IMR-90 (cell line): Measurements from ENCODE around the gene SPDEF. TPM values are rescaled to one million over a fixed set of nuclear protein-coding genes. Genes with fewer than 3 reads are reported as not detected.

ENCODE experiments used
- ATAC-seq: fragments of 200-7000 bp; cut with Tn5 transposase; 2 replicates; pipeline ENCODE4 v1.9.1; 2020; ENCODE audit warnings: low read depth, mild to moderate bottlenecking, moderate library complexity
- BruUV-seq: library from RNA; stranded (reverse); fragments of 400-500 nt; replicated peaks from 2 replicates; lab custom pipeline; 2021; lab: Mats Ljungman, UMichigan
- CTCF ChIA-PET: fragments of 300-600 bp; formaldehyde crosslinking; extraction: SDS; loops from one replicate; lab custom pipeline; 2021; ENCODE audit warnings: antibody characterized with exemption; lab: Yijun Ruan, JAX
- POLR2A ChIA-PET: fragments of 300-600 bp; sonication (Branson Sonifier 250); formaldehyde crosslinking; loops from one replicate; lab custom pipeline; 2022; ENCODE audit warnings: antibody characterized with exemption; ENCODE audit not compliant: unreplicated experiment; lab: Charles Lee
- DNase-seq: peaks from one replicate; pipeline ENCODE4 v3.0.0; 2013
- H2AFZ ChIP-seq: replicated peaks from 2 replicates; pipeline ENCODE3; 2013; ENCODE audit warnings: low read length, mild to moderate bottlenecking; ENCODE audit not compliant: poor library complexity
- H2AK5ac ChIP-seq: 2 replicates; pipeline ENCODE4 v1.6.1; 2013; ENCODE audit warnings: low read depth, low read length, inconsistent platforms
- H2AK9ac ChIP-seq: replicated peaks from 2 replicates; pipeline ENCODE3; 2013; ENCODE audit warnings: mild to moderate bottlenecking, low read depth, low read length, moderate library complexity; ENCODE audit not compliant: poor library complexity
- H2BK120ac ChIP-seq: 2 replicates; pipeline ENCODE4 v1.6.1; 2013; ENCODE audit warnings: low read depth, low read length, inconsistent platforms
- H2BK15ac ChIP-seq: 3 replicates; pipeline ENCODE4 v1.6.1; 2013; ENCODE audit warnings: low read depth, low read length, inconsistent platforms
- H2BK20ac ChIP-seq: 2 replicates; pipeline ENCODE4 v1.6.1; 2013; ENCODE audit warnings: low read depth, mild to moderate bottlenecking, inconsistent platforms, low read length, moderate library complexity
- H2BK5ac ChIP-seq: 2 replicates; pipeline ENCODE4 v1.6.1; 2013; ENCODE audit warnings: mild to moderate bottlenecking, low read depth, low read length, inconsistent platforms; ENCODE audit not compliant: poor library complexity, severe bottlenecking
- H3K14ac ChIP-seq: replicated peaks from 2 replicates; pipeline ENCODE4 v1.6.1; 2013; ENCODE audit warnings: low read depth, low read length, inconsistent platforms
- H3K18ac ChIP-seq: 2 replicates; pipeline ENCODE4 v1.6.1; 2013; ENCODE audit warnings: low read depth, low read length, control low read depth
- H3K23ac ChIP-seq: 2 replicates; pipeline ENCODE4 v1.6.1; 2013; ENCODE audit warnings: low read depth, low read length, inconsistent platforms
- H3K27ac ChIP-seq: 2 replicates; pipeline ENCODE4 v1.5.1; 2013; ENCODE audit warnings: mild to moderate bottlenecking, control low read depth, low read length; ENCODE audit not compliant: insufficient read depth
- H3K27me3 ChIP-seq: 2 replicates; pipeline ENCODE4 v1.6.1; 2013; ENCODE audit warnings: low read length; ENCODE audit not compliant: control insufficient read depth, insufficient read depth
- H3K36me3 ChIP-seq: 2 replicates; pipeline ENCODE4 v1.6.1; 2013; ENCODE audit warnings: low read length, mixed read lengths; ENCODE audit not compliant: control insufficient read depth, insufficient read depth
- H3K4ac ChIP-seq: 2 replicates; pipeline ENCODE4 v1.6.1; 2013; ENCODE audit warnings: low read depth, low read length, inconsistent platforms
- H3K4me1 ChIP-seq: 2 replicates; pipeline ENCODE4 v1.6.1; 2013; ENCODE audit warnings: low read length, mixed read lengths; ENCODE audit not compliant: control insufficient read depth, insufficient read depth
- H3K4me2 ChIP-seq: 2 replicates; pipeline ENCODE4 v1.6.1; 2013; ENCODE audit warnings: low read depth, mild to moderate bottlenecking, control low read depth, low read length, moderate library complexity
- H3K4me3 ChIP-seq: 2 replicates; pipeline ENCODE4 v1.5.1; 2013; ENCODE audit warnings: low read depth, mild to moderate bottlenecking, control low read depth, low read length, moderate library complexity; ENCODE audit not compliant: insufficient read depth
- H3K56ac ChIP-seq: 2 replicates; pipeline ENCODE4 v1.6.1; 2013; ENCODE audit warnings: low read length, inconsistent platforms; ENCODE audit not compliant: insufficient read depth; ENCODE audit errors: extremely low read depth
- H3K79me1 ChIP-seq, 2 experiments: 2 replicates each; pipeline ENCODE4 v1.6.1; 2013; ENCODE audit warnings: low read length in 2 of 2, inconsistent platforms in 1 of 2, low read depth in 1 of 2
- H3K9ac ChIP-seq: 2 replicates; pipeline ENCODE4 v1.6.1; 2013; ENCODE audit warnings: low read depth, low read length, control low read depth
- H3K9me1 ChIP-seq: 2 replicates; pipeline ENCODE4 v1.6.1; 2013; ENCODE audit warnings: low read length, inconsistent platforms; ENCODE audit not compliant: insufficient read depth
- H3K9me3 ChIP-seq: 2 replicates; pipeline ENCODE4 v1.6.1; 2013; ENCODE audit warnings: low read length; ENCODE audit not compliant: control insufficient read depth, insufficient read depth
- H4K20me1 ChIP-seq: 2 replicates; pipeline ENCODE4 v1.6.1; 2013; ENCODE audit warnings: low read length, inconsistent platforms; ENCODE audit not compliant: insufficient read depth
- H4K5ac ChIP-seq: 2 replicates; pipeline ENCODE4 v1.6.1; 2013; ENCODE audit warnings: mild to moderate bottlenecking, low read depth, low read length, control low read depth
- H4K8ac ChIP-seq, 2 experiments: 2 replicates each; pipeline ENCODE4 v1.6.1; 2013; ENCODE audit warnings: low read depth in 2 of 2, low read length in 2 of 2, control low read depth in 1 of 2, inconsistent platforms in 1 of 2
- H4K91ac ChIP-seq: 2 replicates; pipeline ENCODE4 v1.6.1; 2013; ENCODE audit warnings: low read depth, low read length, inconsistent platforms; ENCODE audit not compliant: insufficient read depth
- BHLHE40 ChIP-seq: fragments of 150-350 bp; IDR thresholded peaks from 2 replicates; pipeline ENCODE4 v1.6.1; 2016; ENCODE audit warnings: mild to moderate bottlenecking, low read depth, low read length
- CEBPB ChIP-seq: IDR thresholded peaks from 2 replicates; pipeline ENCODE4 v1.6.1; 2012; ENCODE audit warnings: low read depth, low read length, improper control_type of control experiment
- CHD1 ChIP-seq: IDR thresholded peaks from 2 replicates; pipeline ENCODE4 v1.6.1; 2012; ENCODE audit warnings: low read depth, low read length, improper control_type of control experiment
- ELK1 ChIP-seq: fragments of 150-350 bp; IDR thresholded peaks from 2 replicates; pipeline ENCODE4 v1.6.1; 2016; ENCODE audit warnings: low read depth, mild to moderate bottlenecking, low read length, moderate library complexity, borderline replicate concordance
- FOS ChIP-seq: fragments of 150-350 bp; IDR thresholded peaks from 2 replicates; pipeline ENCODE4 v1.6.1; 2016; ENCODE audit warnings: low read depth, low read length
- MAFK ChIP-seq: IDR thresholded peaks from 2 replicates; pipeline ENCODE4 v1.6.1; 2012; ENCODE audit warnings: low read depth, low read length, improper control_type of control experiment
- MAZ ChIP-seq: IDR thresholded peaks from 2 replicates; pipeline ENCODE4 v1.6.1; 2012; ENCODE audit warnings: low read depth, mild to moderate bottlenecking, low read length, improper control_type of control experiment, moderate library complexity, borderline replicate concordance
- MXI1 ChIP-seq: IDR thresholded peaks from 2 replicates; pipeline ENCODE4 v1.6.1; 2012; ENCODE audit warnings: low read depth, mild to moderate bottlenecking, low read length, moderate library complexity, borderline replicate concordance
- NFE2L2 ChIP-seq: fragments of 150-350 bp; IDR thresholded peaks from 2 replicates; pipeline ENCODE4 v1.6.1; 2016; ENCODE audit warnings: low read depth, mild to moderate bottlenecking, low read length
- POLR2A ChIP-seq: IDR thresholded peaks from 2 replicates; pipeline ENCODE4 v1.6.1; 2012; ENCODE audit warnings: mild to moderate bottlenecking, low read depth, low read length
- RAD21 ChIP-seq: IDR thresholded peaks from 2 replicates; pipeline ENCODE4 v1.6.1; 2012; ENCODE audit warnings: low read length, improper control_type of control experiment
- RCOR1 ChIP-seq: IDR thresholded peaks from 2 replicates; pipeline ENCODE4 v1.6.1; 2012; ENCODE audit warnings: mild to moderate bottlenecking, low read length, improper control_type of control experiment; ENCODE audit not compliant: insufficient replicate concordance
- RFX5 ChIP-seq: IDR thresholded peaks from 2 replicates; pipeline ENCODE4 v1.8.0; 2012; ENCODE audit warnings: low read depth, mild to moderate bottlenecking, low read length, moderate library complexity
- SMC3 ChIP-seq: fragments of 150-350 bp; IDR thresholded peaks from 2 replicates; pipeline ENCODE4 v1.6.1; 2016; ENCODE audit warnings: low read depth, mild to moderate bottlenecking, antibody characterized with exemption, low read length, moderate library complexity
- USF2 ChIP-seq: fragments of 150-350 bp; IDR thresholded peaks from 2 replicates; pipeline ENCODE4 v1.6.1; 2017; ENCODE audit warnings: mild to moderate bottlenecking, antibody characterized with exemption, low read length, low read depth
- WGBS, 2 experiments: methylation state at CpG; one replicate each; pipeline versions ENCODE4 v1.1.5 to v1.1.7; 2013; ENCODE audit warnings: missing lambda C conversion rate in 2 of 2; ENCODE audit not compliant: insufficient read length in 1 of 2; ENCODE audit errors: extremely low coverage in 2 of 2; 5-methylcytosine and 5-hydroxymethylcytosine counted together
- dilution Hi-C: fragments of 300-500 bp; cut with HindIII; formaldehyde crosslinking; loops from one replicate; pipeline ENCODE4 v1.14.3; 2018; ENCODE audit warnings: low sequenced_read_pairs; ENCODE audit not compliant: unreplicated experiment
- in situ Hi-C: fragments of 300-500 bp; cut with MboI; formaldehyde crosslinking; loops from 3 replicates; pipeline ENCODE4 v1.14.3; 2019; ENCODE audit warnings: low sequenced_read_pairs, inconsistent platforms, mixed read lengths
- intact Hi-C: fragments of 100-400 bp; cut with micrococcal nuclease; formaldehyde crosslinking; loops from 2 replicates; pipeline ENCODE4 v1.10.0; 2022
- polyA plus RNA-seq, 3 experiments: library from polyadenylated mRNA; depleted of rRNA; stranded (reverse); fragments of >200 nt; gene quantifications; 2 replicates each; pipeline ENCODE4 v1.2.3, GENCODE V29; 2012; ENCODE audit warnings: low replicate concordance in 1 of 3
- total RNA-seq: library from RNA; depleted of rRNA; stranded (reverse); fragments of >200 nt; gene quantifications from 2 replicates; pipeline ENCODE4 v1.2.3, GENCODE V29; 2012
- TF ChIP-seq, protein P1 (sequence below): conservative IDR thresholded peaks from 2 replicates; pipeline ENCODE4 v1.5.1; 2012; ENCODE audit warnings: mild to moderate bottlenecking, low read depth, low read length, improper control_type of control experiment

Gene SPDEF
- total and polyA plus RNA-seq, 2 of the 4 experiments (the other 2 are of a cell fraction) = 0.05 TPM; not detected in 1

GRCh38 chr6:34601706-34602105, 45.6 kb upstream of the SPDEF start:
- Histone ChIP-seq H4K5ac (no peak overlapping the region), H4K8ac (no peak overlapping the region), H3K4ac (no peak overlapping the region), H3K23ac (no peak overlapping the region), H2BK5ac (no peak overlapping the region), H3K9ac (no peak overlapping the region), H3K14ac (no peak overlapping the region), H3K9me3 (no peaks in the 10 kb centered on the region), H3K79me1 (peaks cover 47 to 77% of the 10 kb centered on the region in 2 experiments), H2BK20ac (no peak overlapping the region), H2AK9ac (no peak overlapping the region), H3K27ac (no peak overlapping the region), H3K18ac (no peak overlapping the region), H4K91ac (no peak overlapping the region), H2AK5ac (no peak overlapping the region), H3K4me1 (peaks cover 10% of the 10 kb centered on the region), H2BK15ac (no peak overlapping the region), H3K9me1 (peaks cover 19% of the 10 kb centered on the region), H3K4me3 (no peak overlapping the region), H3K36me3 (peaks cover 9% of the 10 kb centered on the region), H3K27me3 (no peaks in the 10 kb centered on the region), H3K56ac (no peak overlapping the region), H3K4me2 (no peak overlapping the region), H2BK120ac (no peak overlapping the region), H2AFZ (no peak overlapping the region), H4K20me1 (peaks cover 56% of the 10 kb centered on the region)
- POLR2A ChIA-PET = no interaction called here
- dilution Hi-C loops = no loop called here
- TF ChIP-seq NFE2L2 (no peak), RAD21 (no peak), FOS (no peak), MXI1 (no peak), SMC3 (no peak), CEBPB (no peak), MAFK (no peak), CHD1 (no peak), USF2 (no peak), RFX5 (no peak), POLR2A (no peak), RCOR1 (no peak), ELK1 (no peak), BHLHE40 (no peak), MAZ (no peak)
- TF ChIP-seq, protein P1, sequence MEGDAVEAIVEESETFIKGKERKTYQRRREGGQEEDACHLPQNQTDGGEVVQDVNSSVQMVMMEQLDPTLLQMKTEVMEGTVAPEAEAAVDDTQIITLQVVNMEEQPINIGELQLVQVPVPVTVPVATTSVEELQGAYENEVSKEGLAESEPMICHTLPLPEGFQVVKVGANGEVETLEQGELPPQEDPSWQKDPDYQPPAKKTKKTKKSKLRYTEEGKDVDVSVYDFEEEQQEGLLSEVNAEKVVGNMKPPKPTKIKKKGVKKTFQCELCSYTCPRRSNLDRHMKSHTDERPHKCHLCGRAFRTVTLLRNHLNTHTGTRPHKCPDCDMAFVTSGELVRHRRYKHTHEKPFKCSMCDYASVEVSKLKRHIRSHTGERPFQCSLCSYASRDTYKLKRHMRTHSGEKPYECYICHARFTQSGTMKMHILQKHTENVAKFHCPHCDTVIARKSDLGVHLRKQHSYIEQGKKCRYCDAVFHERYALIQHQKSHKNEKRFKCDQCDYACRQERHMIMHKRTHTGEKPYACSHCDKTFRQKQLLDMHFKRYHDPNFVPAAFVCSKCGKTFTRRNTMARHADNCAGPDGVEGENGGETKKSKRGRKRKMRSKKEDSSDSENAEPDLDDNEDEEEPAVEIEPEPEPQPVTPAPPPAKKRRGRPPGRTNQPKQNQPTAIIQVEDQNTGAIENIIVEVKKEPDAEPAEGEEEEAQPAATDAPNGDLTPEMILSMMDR = no peak
- ATAC-seq = no peak
- WGBS, 2 experiments = no CpG with 5 or more reads among the region's 4 CpGs
- CTCF ChIA-PET = no interaction called here
- no TSS peak for BruUV-seq
- DNase-seq = no peak
- in situ Hi-C loops = loop anchor here (5.0 to 10.0 kb wide), 4 partner anchors 177 to 434 kb away; partner anchors contain the start of genes RPS10 and SMIM29
- intact Hi-C loops = loop anchor here (10.0 kb wide), 1 partner anchor 537 kb away; no protein-coding TSS in a partner anchor
